Activated CD4-positive, CD25-positive, alpha-beta regulatory T cell (primary cell): Measurements from ENCODE around the gene SPINK5.

ENCODE experiments used
- DNase-seq, 4 experiments: peaks; one replicate each; lab custom pipeline; 2025; lab: John Stamatoyannopoulos, UW

The SPINK5 gene

DNA sequence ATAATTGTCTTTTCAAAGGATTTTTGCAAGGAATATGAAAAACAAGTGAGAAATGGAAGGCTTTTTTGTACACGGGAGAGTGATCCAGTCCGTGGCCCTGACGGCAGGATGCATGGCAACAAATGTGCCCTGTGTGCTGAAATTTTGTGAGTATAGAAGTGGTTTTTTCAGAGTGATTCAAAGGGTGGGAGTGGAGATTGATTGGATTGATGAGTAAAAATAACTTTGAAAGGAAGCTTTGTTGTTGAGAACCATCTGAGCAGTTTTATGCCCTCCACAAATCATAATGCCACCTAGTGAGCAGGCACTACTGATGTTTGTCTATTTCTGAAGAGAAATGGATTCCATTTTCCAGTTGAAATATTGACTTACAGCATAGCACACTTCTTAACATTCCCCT, 30.6 kb downstream of the SPINK5 start:
- DNase-seq, result no peak

DNA sequence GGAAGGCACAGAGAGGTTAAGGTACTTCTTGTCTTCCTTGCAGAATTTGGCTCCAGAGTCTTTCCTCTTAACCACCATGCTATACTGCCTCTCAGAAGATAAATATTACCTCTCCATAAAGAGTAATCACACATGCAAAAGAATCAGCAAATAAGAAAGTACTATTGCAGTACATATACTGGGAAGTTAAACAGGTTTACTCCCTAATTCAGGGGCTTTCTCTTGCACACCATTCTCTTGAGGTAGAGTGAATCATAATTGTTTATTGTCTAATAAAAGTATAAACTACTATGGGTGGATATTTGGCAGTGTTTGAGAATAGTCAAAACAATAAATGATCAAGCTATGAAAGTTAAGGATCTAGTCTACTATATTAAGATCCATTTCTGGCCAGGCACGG, 40.4 kb downstream of the SPINK5 start:
- DNase-seq, result no peak

DNA sequence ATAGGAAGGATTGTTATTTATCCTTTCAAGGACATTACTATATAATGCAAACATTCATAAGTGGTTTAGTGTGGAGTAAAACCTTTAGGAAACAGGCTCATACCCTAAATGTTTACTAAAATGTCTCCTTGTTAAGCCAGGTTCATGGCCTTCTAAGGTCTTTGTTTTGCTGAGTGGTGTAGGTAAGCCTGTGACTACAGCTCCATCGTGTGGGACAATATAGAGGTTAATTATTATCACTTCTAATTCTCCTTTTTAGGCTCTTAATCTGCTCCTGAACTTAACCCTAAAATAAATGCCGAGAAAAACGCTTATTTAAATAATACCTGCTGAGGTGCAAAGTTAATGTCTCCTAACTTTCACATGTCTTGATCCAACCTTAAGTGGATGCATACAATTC, 43.8 kb downstream of the SPINK5 start:
- no peak for DNase-seq

DNA sequence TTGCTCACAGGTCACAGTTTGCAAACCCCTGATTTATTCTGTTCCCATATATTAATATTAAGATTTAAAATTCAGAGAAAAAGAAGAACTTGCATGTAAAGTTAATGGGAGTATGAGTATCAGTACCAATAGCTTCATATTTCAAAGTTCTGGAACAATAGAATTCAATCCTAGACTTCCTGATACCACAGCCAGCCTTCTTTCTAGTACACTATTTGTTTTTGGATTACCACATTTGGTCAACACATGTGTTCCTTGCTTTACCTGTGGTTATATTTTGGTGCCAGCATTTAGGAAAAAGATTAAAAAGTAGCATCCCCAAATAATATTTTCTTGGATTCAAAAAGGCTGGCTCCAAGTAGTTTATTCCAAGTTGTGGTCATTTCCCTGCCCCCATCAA, 49.5 kb downstream of the SPINK5 start:
- DNase-seq, result no peak

DNA sequence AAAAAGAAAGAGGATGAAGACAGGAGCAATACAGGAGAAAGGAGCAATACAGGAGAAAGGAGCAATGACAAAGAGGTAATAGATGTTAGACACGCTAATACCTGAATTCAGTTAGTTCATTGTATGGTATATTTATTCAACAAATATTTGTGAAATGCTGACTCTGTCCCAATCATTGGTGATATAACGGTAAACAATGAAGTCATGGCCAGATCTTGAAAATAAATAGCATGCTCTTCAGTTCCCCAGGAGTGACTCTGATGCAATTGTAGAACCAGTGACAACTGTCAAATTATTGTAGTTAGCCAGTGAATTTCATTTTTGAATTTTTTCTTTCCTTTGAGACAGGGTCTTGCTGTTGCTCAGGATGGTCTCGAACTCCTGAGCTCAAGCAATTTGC, 56.5 kb downstream of the SPINK5 start:
- no peak for DNase-seq

DNA sequence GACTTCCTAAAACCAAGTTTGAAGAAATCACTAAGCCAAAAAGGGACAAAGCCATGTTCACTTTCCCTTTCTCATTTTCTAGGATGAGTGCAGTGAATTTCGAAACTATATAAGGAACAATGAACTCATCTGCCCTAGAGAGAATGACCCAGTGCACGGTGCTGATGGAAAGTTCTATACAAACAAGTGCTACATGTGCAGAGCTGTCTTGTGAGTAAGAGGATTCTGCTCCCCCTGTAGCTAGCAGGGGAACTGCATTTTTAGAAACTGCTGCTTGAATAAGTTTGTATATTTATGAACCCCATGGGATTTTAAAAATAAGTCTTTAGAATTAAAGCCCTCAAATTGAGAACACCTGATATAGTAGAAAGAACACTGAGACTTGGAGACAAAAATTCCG, 61.9 kb downstream of the SPINK5 start:
- no peak for DNase-seq

DNA sequence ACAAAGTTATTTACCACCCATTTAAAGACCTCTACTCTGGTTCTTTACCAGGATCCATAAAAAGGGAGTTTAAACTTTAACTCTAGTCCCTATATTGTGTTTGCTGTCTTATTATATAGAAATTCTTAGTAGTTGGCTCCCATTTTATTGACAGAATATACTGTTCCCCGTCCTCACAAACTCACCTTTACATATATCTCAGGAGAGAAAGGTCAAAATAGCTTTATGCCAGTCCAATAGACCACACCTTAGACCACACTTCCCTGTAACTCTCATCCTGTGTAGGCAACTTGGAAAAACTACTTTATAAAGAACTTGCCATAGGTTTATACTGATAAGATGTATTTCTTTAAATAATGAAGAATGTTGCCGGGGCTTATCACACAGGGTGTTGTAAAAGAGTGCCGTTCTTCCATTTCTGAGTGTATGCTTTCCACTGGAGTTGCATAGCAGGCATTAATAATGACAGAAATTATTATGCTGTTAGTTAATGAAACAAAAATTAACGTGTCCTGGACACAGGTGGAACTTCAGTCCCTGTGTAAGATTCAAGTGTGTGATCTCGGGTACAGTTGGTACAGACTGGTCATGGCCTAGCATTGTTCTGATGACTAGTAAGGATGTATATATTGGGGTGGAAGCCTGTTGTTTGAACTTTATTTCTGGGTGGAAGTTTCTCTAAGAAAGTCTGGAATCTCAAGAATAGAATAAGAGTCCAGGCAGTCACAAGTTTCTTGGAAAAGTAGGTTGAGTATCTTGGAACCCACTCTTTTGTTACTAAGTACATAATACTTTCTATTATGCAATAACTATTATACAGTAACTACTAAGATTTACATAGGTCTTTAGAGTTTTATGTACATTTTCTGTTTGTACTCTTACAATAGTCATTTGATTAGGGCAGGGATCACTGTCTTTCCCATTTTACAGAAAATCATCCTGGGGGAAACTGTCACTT, 71.6 kb downstream of the SPINK5 start:
- DNase-seq, result no peak

DNA sequence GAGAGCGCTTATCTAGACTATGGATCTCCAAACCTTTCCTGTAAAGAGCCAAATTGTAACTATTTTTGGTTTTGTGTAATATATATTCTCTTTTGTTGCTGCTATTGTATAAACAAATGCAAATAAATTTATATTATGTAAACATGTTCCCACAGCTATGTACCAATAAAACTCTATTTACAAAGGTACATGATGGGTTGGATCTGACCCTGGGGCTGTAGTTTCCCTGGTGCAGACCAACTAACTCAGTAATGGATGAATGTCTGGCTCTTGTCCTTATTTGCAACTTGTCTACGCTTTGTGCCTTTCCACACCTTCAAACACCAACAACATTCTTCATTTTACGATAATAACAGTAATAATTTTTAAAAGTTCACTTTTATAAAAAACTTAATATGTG, 77.1 kb downstream of the SPINK5 start:
- no peak for DNase-seq

DNA sequence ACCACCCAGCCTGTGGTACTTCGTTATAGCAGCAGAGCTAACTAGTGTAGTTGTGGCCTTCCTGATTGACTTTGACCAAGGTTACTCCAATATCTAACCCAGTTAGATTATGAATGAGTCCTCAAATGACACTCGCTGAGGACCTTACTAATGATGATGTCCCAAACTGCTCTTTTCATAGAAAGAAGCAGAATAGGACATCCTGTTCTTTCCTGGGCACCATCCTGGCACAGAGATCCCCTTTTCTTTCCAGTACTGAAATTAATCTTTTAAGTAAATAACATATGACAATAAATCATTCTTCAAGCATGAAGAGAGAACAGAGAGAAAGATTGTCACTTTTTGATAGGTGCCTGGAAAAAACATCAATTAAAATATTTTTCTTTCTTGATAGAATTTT, 77.9 kb downstream of the SPINK5 start:
- no peak for DNase-seq

DNA sequence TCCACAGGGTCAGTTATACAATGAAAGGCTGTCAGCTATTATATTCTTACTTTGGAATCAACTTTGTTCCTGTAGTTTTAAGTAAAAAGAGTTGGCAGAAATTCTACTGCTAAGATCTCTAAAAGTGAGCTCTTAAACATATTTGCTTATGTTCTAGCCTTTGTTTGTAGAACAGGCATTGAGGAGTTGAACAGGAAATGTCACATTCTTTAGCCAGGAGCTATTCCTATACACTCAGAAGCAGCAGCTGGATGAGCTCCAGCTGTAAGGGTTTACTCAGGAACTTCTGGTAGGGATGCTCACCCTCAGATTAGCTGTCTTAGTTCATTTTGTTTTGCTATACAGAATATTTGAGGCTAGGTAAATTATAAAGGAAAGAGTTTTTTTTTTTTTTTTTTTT, 82.1 kb downstream of the SPINK5 start:
- no peak for DNase-seq

DNA sequence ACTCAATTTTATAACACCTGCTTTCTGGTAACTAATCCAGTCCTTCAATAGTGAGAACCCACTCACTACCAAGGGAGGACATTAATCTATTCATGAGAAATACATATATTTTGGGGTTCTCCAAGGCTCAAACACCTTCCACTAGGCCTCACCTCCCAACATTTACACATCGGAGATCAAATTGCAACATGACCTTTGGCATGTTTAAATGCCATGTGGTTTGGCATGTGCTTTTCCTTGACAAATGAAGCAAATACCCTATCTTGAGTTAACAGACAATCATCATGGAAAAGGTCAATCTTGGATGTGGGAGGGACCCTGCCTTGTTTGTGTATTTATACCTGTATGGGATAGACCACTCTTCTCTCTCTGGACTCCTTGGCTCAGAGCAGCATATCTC, 82.7 kb downstream of the SPINK5 start:
- DNase-seq, result no peak

DNA sequence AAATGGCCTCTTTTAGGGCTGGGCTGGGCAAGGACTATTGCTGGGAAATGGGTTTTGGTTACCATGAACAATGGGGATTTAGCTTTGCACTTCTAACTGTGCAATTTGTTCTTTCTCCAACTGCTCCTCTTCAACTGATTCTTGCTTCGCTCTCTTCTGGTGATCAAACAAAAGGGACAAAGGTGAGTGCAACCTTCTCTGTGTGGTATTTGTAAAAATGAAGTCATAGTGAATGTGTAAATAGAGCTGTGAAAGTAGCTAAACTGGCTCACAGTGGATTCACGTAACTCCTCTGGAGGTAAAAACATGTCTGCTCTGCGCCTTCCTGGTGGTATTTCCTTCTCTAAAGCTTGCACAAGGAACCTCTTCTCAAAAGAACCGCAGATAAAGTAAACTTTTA, 83.6 kb downstream of the SPINK5 start:
- no peak for DNase-seq

DNA sequence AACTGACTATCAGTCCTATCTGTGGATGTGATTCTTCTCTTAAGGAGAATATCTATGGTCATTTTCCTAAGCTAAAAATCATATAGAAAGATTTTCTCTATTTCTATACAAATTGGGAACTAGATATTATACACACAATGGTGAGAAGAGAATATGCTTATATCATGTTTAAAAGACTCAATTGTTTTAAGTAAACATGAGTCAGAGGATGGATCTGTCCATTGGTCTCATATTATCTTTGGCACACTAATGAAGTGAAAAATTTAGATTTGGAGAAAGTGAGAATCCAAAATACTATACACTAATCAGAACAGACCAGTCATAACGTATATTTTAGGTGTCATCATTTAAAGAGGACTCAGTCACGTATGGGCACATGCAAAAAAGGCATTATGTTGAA, 88.1 kb downstream of the SPINK5 start:
- no peak for DNase-seq

DNA sequence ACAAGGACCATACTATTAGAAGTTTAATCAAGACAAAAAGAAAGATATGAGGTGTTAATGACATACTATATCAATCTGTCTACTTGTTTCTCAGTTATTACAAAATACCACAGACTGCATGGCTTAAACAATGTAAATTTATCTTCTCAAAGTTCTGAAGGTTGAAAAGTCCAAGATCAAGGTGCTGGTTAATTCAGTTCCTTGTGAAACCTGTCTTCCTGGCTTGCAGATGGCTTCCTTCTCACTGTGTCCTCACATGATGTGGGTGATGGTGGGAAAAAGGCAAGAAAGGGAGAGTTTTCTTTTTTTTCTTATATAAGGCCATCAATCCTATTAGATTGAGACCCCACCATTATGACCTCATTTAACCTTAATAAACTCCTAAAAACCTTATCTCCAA, 89.0 kb downstream of the SPINK5 start:
- DNase-seq, result no peak

DNA sequence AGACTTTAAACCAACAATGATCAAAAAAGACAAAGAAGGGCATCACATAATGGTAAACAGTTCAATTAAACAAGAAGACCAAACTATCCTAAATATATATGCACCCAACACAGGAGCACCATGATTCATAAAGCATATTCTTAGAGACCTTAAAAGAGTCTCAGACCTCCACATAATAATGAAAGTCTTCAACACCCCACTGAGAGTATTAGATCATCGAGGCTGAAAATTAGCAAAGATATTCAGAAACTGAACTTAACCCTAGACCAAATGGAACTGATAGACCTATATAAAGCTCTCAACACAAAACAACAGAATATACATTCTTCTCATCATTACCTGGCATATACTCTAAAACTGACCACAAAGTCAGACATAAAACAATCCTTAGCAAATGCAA, 92.8 kb downstream of the SPINK5 start:
- DNase-seq, result no peak

DNA sequence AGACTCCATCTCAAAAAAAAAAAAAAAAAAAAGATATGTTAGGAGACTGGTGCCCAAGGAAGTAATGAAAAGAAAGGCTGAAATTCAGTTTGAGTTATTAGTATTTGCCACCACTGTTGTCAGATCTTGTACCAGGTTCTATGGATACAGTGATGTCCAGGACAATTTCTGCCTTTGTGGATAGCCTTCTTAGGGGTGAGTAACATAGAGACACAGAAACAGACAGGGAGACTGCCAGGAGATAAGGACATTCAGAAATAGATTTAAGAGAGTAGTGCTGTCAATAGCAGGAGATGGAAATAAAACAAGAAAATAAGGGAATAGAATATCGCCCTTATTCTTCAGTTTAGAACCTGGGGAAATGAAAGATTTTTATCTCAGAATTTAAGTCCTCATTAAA, 98.3 kb downstream of the SPINK5 start:
- DNase-seq, result no peak

DNA sequence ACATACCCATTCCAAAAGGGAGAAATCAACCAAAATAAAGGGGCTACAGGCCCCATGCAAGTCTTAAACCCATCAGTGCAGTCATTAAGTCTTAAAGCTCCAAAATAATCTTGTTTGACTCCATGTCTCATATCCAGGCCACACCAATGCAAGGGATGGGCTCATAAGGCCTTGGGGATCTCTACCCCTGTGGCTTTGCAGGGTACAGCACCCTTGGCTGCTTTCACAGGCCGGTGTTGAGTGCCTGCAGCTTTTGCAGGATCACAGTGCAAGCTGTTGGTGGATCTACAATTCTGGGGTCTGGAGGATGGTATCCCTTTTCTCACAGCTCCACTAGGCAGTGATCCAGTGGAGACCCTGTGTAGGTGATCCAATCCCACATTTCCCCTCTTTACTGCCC, 99.6 kb downstream of the SPINK5 start:
- no peak for DNase-seq

DNA sequence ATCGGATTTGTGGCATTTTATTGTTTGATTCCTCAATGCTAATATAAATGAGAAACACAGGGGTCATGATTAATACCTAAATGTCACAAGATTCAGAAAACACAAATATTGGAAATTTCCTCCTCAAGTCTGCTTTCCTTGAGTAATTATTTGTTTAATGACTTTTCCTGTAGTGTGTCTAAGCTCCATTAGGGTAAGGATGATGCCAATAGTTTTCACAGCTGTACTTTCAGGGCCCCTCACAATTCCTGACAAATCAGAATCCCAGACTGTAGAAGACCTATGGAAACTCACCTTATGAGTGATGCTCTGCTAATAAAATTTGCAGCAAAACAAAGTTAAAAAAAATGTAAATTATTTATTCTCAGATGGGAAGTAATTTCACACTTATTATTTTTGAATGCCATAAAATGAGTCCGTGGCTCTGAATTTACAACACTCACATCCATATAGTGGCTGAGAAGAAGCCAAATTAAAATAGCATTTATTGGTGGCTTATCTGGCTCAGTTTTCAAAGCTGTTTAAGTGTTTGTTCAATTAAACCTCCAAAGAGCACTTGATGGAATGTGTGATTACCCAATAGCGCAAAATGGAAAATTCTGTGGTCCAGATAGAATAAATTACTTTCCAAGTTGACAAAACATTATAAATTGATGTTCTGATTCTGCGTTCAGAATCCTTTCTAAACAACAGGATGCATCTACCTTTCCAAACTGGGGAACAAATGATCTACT, 102.9 kb downstream of the SPINK5 start:
- no peak for DNase-seq

DNA sequence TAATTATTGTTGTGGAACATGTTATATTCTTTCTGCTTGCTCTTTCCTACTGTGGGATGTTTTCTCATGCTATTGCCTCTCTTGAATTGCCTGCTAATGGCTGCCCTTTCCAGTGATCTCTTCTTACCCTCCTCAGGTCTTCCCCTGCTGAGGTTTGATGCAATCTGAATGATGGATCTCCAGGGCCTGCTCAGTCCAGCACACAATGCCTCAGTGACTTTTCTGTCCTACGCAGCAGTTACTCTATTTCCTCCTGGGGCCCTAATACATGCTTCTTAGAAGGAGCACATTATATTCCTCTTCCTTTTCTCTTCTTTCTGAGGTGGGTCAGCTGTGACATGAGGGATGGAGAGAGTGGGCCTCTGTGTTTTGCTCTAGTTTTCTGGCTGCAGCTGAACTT, 104.5 kb downstream of the SPINK5 start, which contains the start of gene SPINK14:
Gene SPINK14, plus strand, starts transcription at position 301 of the 400 bp plus-strand sequence. CDS start 1,187 bp downstream, outside the sequence.
- no peak for DNase-seq

DNA sequence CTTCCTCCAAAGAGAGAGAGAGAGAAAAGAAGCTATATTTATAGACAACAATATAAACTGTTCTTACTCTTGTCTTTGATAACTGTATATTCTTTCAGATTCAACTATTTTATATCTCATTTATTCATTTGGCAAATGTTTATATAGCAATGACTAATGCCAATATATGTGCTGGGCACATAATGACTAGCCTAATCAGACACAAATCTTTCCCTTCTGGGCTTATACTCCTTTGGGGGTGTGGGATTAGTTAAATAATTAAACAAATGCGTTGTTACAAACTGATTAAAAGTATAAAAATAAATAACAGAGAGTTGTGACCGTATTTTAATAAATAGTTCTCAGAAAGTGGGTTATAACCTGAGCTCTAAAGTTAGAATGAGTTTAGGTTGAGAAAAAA, 108.6 kb downstream of the SPINK5 start:
- DNase-seq, result no peak

DNA sequence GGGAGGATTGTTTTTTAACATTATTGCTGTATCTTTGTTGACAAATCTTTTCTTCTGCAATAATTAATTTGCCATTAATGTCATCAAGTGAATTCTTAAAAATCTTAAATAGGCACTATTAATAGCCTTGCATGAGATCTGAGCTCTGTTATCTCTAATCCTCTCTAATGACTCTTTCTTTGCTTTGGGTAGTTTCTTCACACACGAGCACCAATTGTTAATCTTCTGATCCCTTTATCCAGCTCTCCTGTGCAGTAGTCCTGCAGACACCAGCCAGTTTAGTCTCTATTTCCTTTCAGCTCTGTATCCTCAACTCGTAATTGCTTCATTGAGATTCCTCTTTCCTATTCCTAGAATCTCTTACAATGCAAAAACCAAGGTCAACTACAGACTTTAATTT, 112.7 kb downstream of the SPINK5 start:
- DNase-seq, result no peak

DNA sequence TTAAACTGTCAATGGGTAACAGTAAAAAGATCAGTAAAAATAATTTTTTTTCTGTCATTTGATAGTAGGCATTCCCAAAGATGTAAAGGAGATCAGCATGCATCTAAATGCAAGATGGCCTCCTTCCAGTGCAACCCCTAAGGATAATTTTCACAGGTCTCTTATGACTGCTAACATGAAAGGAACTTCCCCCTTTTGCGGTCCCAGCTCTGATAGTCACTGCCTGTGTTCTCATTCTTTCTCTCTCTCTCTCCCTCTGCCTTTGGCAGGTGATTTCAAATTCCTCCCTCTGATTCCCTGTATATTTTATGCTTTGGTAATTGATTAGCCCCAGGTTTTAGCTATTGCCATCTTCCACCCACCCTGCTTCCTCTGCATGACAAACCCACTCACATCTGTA, 113.4 kb downstream of the SPINK5 start:
- DNase-seq, result no peak

DNA sequence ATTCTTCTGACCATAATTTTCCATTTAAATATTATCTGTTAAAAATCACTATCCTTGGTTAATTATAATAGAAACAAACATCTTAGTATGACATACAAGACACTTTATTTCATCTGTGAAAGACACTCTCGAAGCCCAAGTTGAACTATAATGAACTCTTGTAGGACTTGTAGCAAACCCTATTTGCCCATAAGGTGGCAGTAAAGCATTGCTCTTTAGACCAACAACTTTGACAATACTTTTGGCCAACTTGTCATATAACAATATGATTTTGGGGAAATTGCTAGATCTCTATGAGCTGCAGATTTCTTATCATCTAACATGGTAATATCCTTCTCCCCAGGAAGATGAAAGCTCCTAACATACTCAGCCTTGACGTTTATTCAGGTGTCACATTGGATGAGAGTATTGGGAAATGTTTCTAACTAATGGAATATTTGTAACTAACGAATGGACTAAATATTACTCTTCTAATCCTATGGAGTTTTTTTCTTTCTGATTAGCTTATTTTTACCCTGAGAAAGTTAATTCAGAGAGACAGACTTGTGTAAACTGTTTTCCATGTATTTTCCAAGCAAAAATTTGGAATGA, 115.5 kb downstream of the SPINK5 start:
- no peak for DNase-seq
